ENCODE results near the gene CLDN10.

GRCh38 chr13:95533545-95534160 is 18.9 kb upstream of the CLDN10 start:
- TF ChIP-seq FOXM1 (IDR thresholded peaks at IDR 0.05; ENCODE audit: borderline replicate concordance, low read depth) (no peak), REST (IDR thresholded peaks at IDR 0.05; ENCODE audit: low read depth) (no peak), CEBPB (IDR thresholded peaks at IDR 0.05) (no peak), TCF12 (IDR thresholded peaks at IDR 0.05; ENCODE audit: low read depth) (no peak), RAD21 (IDR thresholded peaks at IDR 0.05; ENCODE audit: low read depth) (no peak)
- TF ChIP-seq, protein P1, sequence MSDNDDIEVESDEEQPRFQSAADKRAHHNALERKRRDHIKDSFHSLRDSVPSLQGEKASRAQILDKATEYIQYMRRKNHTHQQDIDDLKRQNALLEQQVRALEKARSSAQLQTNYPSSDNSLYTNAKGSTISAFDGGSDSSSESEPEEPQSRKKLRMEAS (IDR thresholded peaks at IDR 0.05), result no peak

All from Ishikawa (cell line).